ENCODE results near the gene KCNH1. TPM values are rescaled to one million over a fixed set of nuclear protein-coding genes. Genes with fewer than 3 reads are reported as not detected.

The KCNH1 gene
- polyA plus RNA-seq, 1 experiment, result 3.5 TPM

DNA sequence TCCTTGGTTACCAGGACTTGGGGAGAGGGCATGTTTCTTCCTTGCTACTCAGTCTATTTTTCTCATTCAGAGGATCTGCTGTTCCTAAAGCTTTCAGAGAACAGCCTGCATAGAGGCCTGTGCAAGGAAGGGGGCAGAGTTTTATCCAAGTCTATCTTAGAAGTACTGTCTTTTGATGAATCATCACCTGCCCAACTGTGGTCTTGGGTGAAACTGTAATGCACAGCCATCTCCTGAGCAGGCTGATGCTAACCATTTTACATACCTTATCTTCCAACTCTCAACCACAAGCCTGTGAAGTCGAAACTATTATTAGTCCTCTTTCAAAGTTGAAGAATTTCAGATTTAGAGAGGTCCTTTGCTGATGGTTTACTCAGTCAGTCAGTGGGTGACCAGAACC lies 437.2 kb downstream of the KCNH1 start:
- Histone ChIP-seq H3K36me3 (ENCODE audit: control insufficient read depth, insufficient read depth, low read length) (no peaks in the 10 kb centered on the region), H3K27me3 (ENCODE audit: control insufficient read depth, insufficient read depth, low read length) (no peaks in the 10 kb centered on the region), H3K4me3 (ENCODE audit: low read depth, low read length) (no peak overlapping the region)
- DNase-seq (ENCODE audit: low read depth), result no peak
- ChIA-PET CTCF (interaction anchor here (0.7 kb wide), 1 partner anchor 29 kb away, joined by 3 read pairs; no protein-coding TSS in a partner anchor), POLR2A (no interaction called here)
- TF ChIP-seq, protein P1, sequence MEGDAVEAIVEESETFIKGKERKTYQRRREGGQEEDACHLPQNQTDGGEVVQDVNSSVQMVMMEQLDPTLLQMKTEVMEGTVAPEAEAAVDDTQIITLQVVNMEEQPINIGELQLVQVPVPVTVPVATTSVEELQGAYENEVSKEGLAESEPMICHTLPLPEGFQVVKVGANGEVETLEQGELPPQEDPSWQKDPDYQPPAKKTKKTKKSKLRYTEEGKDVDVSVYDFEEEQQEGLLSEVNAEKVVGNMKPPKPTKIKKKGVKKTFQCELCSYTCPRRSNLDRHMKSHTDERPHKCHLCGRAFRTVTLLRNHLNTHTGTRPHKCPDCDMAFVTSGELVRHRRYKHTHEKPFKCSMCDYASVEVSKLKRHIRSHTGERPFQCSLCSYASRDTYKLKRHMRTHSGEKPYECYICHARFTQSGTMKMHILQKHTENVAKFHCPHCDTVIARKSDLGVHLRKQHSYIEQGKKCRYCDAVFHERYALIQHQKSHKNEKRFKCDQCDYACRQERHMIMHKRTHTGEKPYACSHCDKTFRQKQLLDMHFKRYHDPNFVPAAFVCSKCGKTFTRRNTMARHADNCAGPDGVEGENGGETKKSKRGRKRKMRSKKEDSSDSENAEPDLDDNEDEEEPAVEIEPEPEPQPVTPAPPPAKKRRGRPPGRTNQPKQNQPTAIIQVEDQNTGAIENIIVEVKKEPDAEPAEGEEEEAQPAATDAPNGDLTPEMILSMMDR (IDR thresholded peaks at IDR 0.05; ENCODE audit: insufficient read depth, low read depth, low read length), result no peak

GRCh38 chr1:210695026-210695425 lies 438.9 kb downstream of the KCNH1 start:
- no peak for DNase-seq (ENCODE audit: low read depth)
- ChIA-PET POLR2A (no interaction called here), CTCF (no interaction called here)
- Histone ChIP-seq H3K4me3 (ENCODE audit: low read depth, low read length) (no peak overlapping the region), H3K27me3 (ENCODE audit: control insufficient read depth, insufficient read depth, low read length) (no peaks in the 10 kb centered on the region), H3K36me3 (ENCODE audit: control insufficient read depth, insufficient read depth, low read length) (no peaks in the 10 kb centered on the region)
- TF ChIP-seq, protein P1 (IDR thresholded peaks at IDR 0.05; ENCODE audit: insufficient read depth, low read depth, low read length), result no peak

DNA sequence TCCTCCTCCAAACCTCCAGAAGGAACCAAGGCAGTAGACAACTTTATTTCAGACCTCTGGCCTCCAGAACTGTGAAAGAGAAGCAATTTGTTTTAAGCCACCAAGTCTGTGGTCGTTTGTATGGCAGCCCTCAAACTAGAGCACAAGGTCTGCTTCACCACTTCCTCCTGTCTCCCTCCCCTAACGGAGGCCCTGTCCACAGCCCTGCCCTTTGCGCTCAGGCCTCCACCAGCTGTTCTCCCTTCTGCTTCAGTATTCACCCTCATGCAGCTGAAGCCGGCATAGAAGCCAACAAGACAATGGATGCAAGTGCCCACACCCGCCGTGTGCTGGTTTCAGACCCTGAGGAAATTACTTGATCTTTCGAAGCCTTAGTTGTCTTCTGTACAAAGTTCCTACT lies 441.2 kb downstream of the KCNH1 start:
- TF ChIP-seq, protein P1 (IDR thresholded peaks at IDR 0.05; ENCODE audit: insufficient read depth, low read depth, low read length), result no peak
- ChIA-PET POLR2A (no interaction called here), CTCF (no interaction called here)
- Histone ChIP-seq H3K27me3 (ENCODE audit: control insufficient read depth, insufficient read depth, low read length) (no peaks in the 10 kb centered on the region), H3K4me3 (ENCODE audit: low read depth, low read length) (no peak overlapping the region), H3K36me3 (ENCODE audit: control insufficient read depth, insufficient read depth, low read length) (no peaks in the 10 kb centered on the region)
- no peak for DNase-seq (ENCODE audit: low read depth)

DNA sequence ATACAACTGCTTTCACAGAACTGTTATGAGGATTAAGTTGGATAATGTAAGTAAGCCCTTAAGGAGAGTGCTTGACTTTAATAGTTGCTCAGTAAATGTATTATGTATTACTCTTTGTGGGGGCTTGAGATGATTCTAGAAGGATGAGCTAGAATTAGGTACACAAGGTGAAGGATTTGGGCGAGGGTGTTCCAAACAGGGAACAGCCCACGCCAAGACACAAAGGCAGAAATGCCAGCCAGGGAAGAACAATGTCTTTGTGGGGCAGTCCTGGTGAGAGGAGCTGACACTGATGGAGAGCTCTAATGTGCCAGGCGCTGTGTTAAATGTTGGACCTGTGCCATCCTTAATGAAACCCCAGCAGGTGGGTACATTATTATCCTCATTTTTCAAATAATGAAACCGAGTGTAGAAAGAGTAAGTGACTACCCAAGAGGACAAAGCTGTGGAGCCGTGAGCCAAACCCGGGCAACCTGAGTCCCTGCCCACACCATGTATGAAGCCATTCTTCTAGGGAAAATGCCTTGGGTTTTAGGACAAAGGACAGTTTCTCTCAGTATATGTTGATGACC lies 442.8 kb downstream of the KCNH1 start:
- TF ChIP-seq, protein P1 (IDR thresholded peaks at IDR 0.05; ENCODE audit: insufficient read depth, low read depth, low read length), result no peak
- no peaks in the 10 kb centered on the region for H3K36me3 ChIP-seq (ENCODE audit: control insufficient read depth, insufficient read depth, low read length)
- no peak overlapping the region for H3K4me3 ChIP-seq (ENCODE audit: low read depth, low read length)
- CTCF ChIA-PET, result interaction anchor here (0.5 to 2.0 kb wide), 3 partner anchors 24 to 893 kb away, joined by 3 to 5 read pairs (median 3); partner anchors contain the start of gene KCNH1
- H3K27me3 ChIP-seq (ENCODE audit: control insufficient read depth, insufficient read depth, low read length), result no peaks in the 10 kb centered on the region
- POLR2A ChIA-PET, result no interaction called here
- no peak for DNase-seq (ENCODE audit: low read depth)

GRCh38 chr1:210690236-210690635 lies 443.7 kb downstream of the KCNH1 start:
- TF ChIP-seq, protein P1 (IDR thresholded peaks at IDR 0.05; ENCODE audit: insufficient read depth, low read depth, low read length), result no peak
- DNase-seq (ENCODE audit: low read depth), result no peak
- H3K36me3 ChIP-seq (ENCODE audit: control insufficient read depth, insufficient read depth, low read length), result no peaks in the 10 kb centered on the region
- no peaks in the 10 kb centered on the region for H3K27me3 ChIP-seq (ENCODE audit: control insufficient read depth, insufficient read depth, low read length)
- CTCF ChIA-PET, result interaction anchor here (1.1 to 2.0 kb wide), 3 partner anchors 53 to 444 kb away, joined by 3 to 5 read pairs (median 4); partner anchors contain the start of gene KCNH1
- H3K4me3 ChIP-seq (ENCODE audit: low read depth, low read length), result no peak overlapping the region
- POLR2A ChIA-PET, result no interaction called here

Measured in BJ (cell line).